Stimulated activated CD4-positive, alpha-beta T cell treated with anti-CD3 and anti-CD28 coated beads, Interleukin-4, amount 100 ng/mL, for 4 hours (primary cell): ENCODE data around the gene B4GALNT1.

ENCODE experiments used
- DNase-seq, 2 experiments: peaks; one replicate each; pipeline ENCODE4 v3.0.0-alpha.2; 2020

Gene B4GALNT1

GRCh38 chr12:57583008-57583831 is 49.8 kb downstream of the B4GALNT1 start:
- peak; percentile 33 to 62 for DNase-seq

GRCh38 chr12:57582440-57582839 is 50.6 kb downstream of the B4GALNT1 start:
- no peak for DNase-seq

DNA sequence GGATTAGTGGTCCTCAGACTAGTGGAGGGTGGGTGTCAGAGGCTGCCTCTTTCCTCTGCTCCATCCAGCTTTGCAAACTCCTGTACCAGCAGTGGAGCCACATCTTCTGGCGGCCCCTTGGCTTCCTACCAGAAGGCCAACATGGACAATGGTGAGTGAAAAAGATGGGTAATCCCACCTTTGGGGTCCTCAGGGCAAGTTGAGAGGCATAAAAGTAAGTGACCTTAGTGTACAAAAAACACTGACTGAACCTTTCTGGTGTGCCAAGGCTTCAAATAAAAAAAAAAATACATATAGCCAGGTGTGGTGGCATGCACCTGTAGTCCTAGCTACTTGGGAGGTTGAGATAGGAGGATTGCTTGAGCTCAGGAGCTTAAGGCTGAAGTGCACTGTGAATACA is 51.2 kb downstream of the B4GALNT1 start:
- DNase-seq = no peak

DNA sequence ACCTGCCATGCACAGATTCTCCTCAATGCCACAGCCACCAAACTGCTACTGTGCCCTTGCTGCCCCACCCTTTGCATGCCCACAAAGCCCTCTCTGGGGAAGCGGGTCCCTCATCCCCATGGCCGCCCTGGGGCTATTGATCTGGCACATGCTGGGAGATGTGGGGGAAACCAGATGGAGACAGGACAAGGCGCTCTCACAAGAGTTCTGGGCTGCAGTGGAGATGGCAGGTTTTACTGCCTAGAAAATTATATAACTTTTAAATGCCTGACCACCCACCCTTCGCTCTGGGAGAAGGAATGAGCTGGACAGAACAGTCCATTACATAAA is 52.6 kb downstream of the B4GALNT1 start:
- no peak for DNase-seq

- DNase-seq = no peak
Measured at GRCh38 chr12:57579677-57580465, 53.1 kb downstream of the B4GALNT1 start.

DNA sequence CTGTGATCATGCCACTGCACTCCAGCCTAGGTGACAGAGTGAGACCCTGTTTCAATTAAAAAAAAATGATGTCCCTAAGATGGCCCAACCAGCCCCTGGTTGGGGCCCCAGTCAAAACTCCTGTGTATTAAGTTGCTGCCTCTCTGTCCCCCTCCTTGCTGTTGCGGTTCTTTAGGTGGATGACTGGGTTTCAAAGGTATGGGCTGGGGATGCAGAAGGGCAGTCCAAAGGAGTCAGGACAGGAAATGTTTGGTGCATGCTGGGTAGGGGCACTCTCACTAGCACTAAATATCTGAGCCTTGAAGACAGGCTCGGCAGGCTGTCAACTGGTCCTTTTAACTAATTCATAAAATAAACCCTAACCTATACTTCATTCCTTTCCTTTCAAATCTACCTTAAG is 54.0 kb downstream of the B4GALNT1 start:
- DNase-seq = no peak

DNA sequence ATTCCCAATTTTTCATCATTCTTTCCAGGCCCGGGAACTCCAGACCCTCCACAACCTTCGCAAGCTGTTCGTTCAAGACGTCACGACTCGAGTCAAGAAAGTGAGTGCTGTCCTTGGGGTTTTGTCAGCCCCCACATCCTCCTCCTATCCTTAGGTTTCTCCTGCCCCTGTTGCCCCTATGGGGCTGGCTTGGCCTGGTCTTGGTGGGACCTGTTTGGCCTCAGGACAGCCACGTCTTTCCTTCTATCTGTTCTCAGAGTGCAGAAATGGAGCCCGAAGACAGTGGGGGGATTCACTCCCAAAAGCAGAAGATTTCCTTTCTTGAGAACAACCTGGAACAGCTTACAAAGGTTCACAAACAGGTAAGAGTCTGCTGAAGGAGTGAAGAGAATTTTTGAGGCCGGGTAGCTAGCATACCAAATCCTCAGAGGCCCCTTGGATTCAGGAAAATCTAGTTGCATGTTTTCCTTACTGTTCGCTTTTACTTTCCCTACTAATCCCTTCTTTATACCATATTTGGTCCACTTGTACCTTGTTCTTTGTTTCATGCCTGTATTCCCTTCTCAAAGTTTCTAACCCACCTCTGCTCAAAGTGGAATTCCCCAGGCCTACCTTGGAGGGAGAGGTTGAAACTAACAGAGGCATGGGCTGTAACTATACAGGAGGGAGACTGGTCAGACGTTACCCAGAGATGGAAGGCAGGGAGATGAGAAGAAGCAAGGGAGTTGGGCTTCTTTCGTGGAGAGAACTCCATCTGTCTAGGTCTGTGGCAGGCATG is 54.8 kb downstream of the B4GALNT1 start:
- no peak for DNase-seq

DNA sequence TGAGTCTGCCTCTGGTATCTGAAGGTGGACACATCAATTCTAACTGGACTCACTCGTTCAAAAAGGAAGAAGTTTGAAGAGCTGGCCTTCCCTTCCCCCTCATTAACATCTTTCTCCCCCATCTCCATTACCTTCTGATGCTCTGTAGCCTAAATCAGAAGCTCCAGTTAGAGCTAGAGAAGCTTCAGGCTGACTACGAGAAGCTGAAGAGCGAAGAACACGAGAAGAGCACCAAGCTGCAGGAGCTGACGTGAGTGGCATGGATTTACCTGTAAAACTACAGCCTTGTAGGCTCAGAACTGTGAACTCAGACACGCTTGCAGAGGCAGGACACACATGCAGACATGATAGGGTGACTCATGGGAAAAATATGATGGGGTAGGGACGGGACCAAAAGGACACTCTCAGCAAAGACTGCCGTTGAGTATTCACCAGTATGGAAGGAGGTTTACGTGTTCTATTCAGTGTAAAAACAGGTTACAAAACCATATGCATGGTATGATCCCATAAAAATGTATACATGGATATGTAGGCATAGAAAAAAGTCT is 56.3 kb downstream of the B4GALNT1 start:
- no peak for DNase-seq
